OCI-LY7 (cell line): ENCODE measurements around the gene APBA1. TPM values are rescaled to one million over a fixed set of nuclear protein-coding genes. Genes with fewer than 3 reads are reported as not detected.

ENCODE experiments used
- BruUV-seq: library from RNA; stranded (reverse); fragments of 400-500 nt; replicated peaks from 2 replicates; lab custom pipeline; 2021; lab: Mats Ljungman, UMichigan
- CTCF ChIA-PET: fragments of 300-600 bp; sonication (Branson Sonifier 250); formaldehyde crosslinking; loops from one replicate; lab custom pipeline; 2022; ENCODE audit warnings: antibody characterized with exemption; ENCODE audit not compliant: unreplicated experiment; lab: Charles Lee
- POLR2A ChIA-PET: fragments of 300-600 bp; sonication (Branson Sonifier 250); formaldehyde crosslinking; loops from one replicate; lab custom pipeline; 2022; ENCODE audit warnings: antibody characterized with exemption; lab: Charles Lee
- DNase-seq: peaks from one replicate; pipeline ENCODE4 v3.0.0-alpha.2; 2015; ENCODE audit warnings: low spot score
- H2AFZ ChIP-seq: fragments of 200-600 bp; sonication (generic), shearing (Covaris generic); 2 replicates; pipeline ENCODE4 v1.6.1; 2014; ENCODE audit warnings: mild to moderate bottlenecking, antibody characterized with exemption, low read length, moderate library complexity
- H3K27ac ChIP-seq: fragments of 200-600 bp; sonication (generic); 2 replicates; pipeline ENCODE4 v1.5.1; 2014; ENCODE audit warnings: mixed run types, low read depth, mild to moderate bottlenecking, moderate library complexity, low read length, inconsistent platforms; ENCODE audit not compliant: poor library complexity, severe bottlenecking
- H3K36me3 ChIP-seq: fragments of 200-600 bp; sonication (generic); 2 replicates; pipeline ENCODE4 v1.6.1; 2014; ENCODE audit warnings: mild to moderate bottlenecking, antibody characterized with exemption, low read length, moderate library complexity, mixed read lengths; ENCODE audit not compliant: insufficient read depth
- H3K4me1 ChIP-seq: fragments of 200-600 bp; sonication (generic); 2 replicates; pipeline ENCODE4 v1.5.1; 2014; ENCODE audit warnings: mild to moderate bottlenecking, low read length; ENCODE audit not compliant: insufficient read depth, poor library complexity, severe bottlenecking
- H3K4me2 ChIP-seq: fragments of 200-600 bp; sonication (generic); 2 replicates; pipeline ENCODE4 v1.6.1; 2014; ENCODE audit warnings: mild to moderate bottlenecking, low read length
- H3K4me3 ChIP-seq: fragments of 200-600 bp; sonication (generic); 2 replicates; pipeline ENCODE4 v1.5.1; 2014; ENCODE audit warnings: mild to moderate bottlenecking, low read depth, low read length; ENCODE audit not compliant: poor library complexity, severe bottlenecking
- H3K79me2 ChIP-seq: fragments of 200-600 bp; sonication (generic); 2 replicates; pipeline ENCODE4 v1.6.1; 2016; ENCODE audit warnings: low read depth, mild to moderate bottlenecking, low read length, moderate library complexity, mixed read lengths; ENCODE audit not compliant: insufficient read depth
- H3K9me2 ChIP-seq: fragments of 200-600 bp; sonication (generic); 2 replicates; pipeline ENCODE4 v1.6.1; 2016; ENCODE audit warnings: mild to moderate bottlenecking, low read length, mixed read lengths; ENCODE audit not compliant: insufficient read depth
- H3K9me3 ChIP-seq: fragments of 200-600 bp; sonication (generic); 2 replicates; pipeline ENCODE4 v1.6.1; 2014; ENCODE audit warnings: mild to moderate bottlenecking, mixed run types, low read length, mixed read lengths
- H4K20me1 ChIP-seq: fragments of 200-600 bp; sonication (generic); 2 replicates; pipeline ENCODE4 v1.6.1; 2014; ENCODE audit warnings: mild to moderate bottlenecking, antibody characterized with exemption, low read length, moderate library complexity, mixed read lengths; ENCODE audit not compliant: insufficient read depth
- CTCF ChIP-seq: fragments of 200-600 bp; sonication (generic); conservative IDR thresholded peaks from 2 replicates; pipeline ENCODE4 v1.5.1; 2014; ENCODE audit warnings: mild to moderate bottlenecking, antibody characterized with exemption, low read length, moderate library complexity, mixed read lengths
- EZH2phosphoT487 ChIP-seq: fragments of 200-600 bp; sonication (generic); IDR thresholded peaks from 2 replicates; pipeline ENCODE4 v1.6.1; 2018; ENCODE audit warnings: low read depth, borderline replicate concordance, mild to moderate bottlenecking, mixed run types, antibody characterized with exemption, low read length, moderate library complexity, mixed read lengths
- intact Hi-C: fragments of 100-400 bp; cut with micrococcal nuclease; formaldehyde crosslinking; loops from one replicate; pipeline ENCODE4 v1.10.0; 2022; ENCODE audit not compliant: unreplicated experiment
- total RNA-seq, 2 experiments: library from RNA; depleted of rRNA in 1 of 2; stranded (reverse); fragments of >200 nt in 1 of 2; shearing (Covaris generic) in 1 of 2; gene quantifications; 2 replicates each; pipeline ENCODE4 v1.2.3, GENCODE V29; 2014 to 2022

Gene APBA1
- total RNA-seq, 2 experiments from 2014 or later = not detected

GRCh38 chr9:69446496-69446895 lies 225.7 kb downstream of the APBA1 start:
- intact Hi-C loops = no loop called here
- Histone ChIP-seq H2AFZ (no peak overlapping the region), H3K9me2 (no peaks in the 10 kb centered on the region), H3K79me2 (no peaks in the 10 kb centered on the region), H3K27ac (no peak overlapping the region), H3K4me1 (no peaks in the 10 kb centered on the region), H3K36me3 (no peaks in the 10 kb centered on the region), H4K20me1 (no peaks in the 10 kb centered on the region), H3K4me3 (no peak overlapping the region), H3K9me3 (no peaks in the 10 kb centered on the region), H3K4me2 (no peak overlapping the region)
- DNase-seq = no peak
- BruUV-seq = no TSS peak
- POLR2A ChIA-PET = no interaction called here
- TF ChIP-seq CTCF = no peak
- TF ChIP-seq EZH2phosphoT487 = no peak
- CTCF ChIA-PET = no interaction called here

- Histone ChIP-seq H3K4me2 (no peak overlapping the region), H2AFZ (no peak overlapping the region), H3K4me3 (no peak overlapping the region), H3K9me3 (no peaks in the 10 kb centered on the region), H3K27ac (no peak overlapping the region), H3K4me1 (no peaks in the 10 kb centered on the region), H3K79me2 (no peaks in the 10 kb centered on the region), H3K36me3 (no peaks in the 10 kb centered on the region), H3K9me2 (no peaks in the 10 kb centered on the region), H4K20me1 (no peaks in the 10 kb centered on the region)
- intact Hi-C loops = no loop called here
- no TSS peak for BruUV-seq
- POLR2A ChIA-PET = no interaction called here
- TF ChIP-seq EZH2phosphoT487 = no peak
- TF ChIP-seq CTCF = no peak
- DNase-seq = no peak
- CTCF ChIA-PET = no interaction called here
Observed at GRCh38 chr9:69445251-69445650, 226.9 kb downstream of the APBA1 start.

- no peaks in the 10 kb centered on the region for H3K9me3 ChIP-seq
- intact Hi-C loops = no loop called here
- no peak overlapping the region for H3K4me2 ChIP-seq
- H3K27ac ChIP-seq = no peak overlapping the region
- no TSS peak for BruUV-seq
- no peaks in the 10 kb centered on the region for H3K79me2 ChIP-seq
- POLR2A ChIA-PET = no interaction called here
- CTCF ChIA-PET = no interaction called here
- H3K36me3 ChIP-seq = no peaks in the 10 kb centered on the region
- no peaks in the 10 kb centered on the region for H4K20me1 ChIP-seq
- H3K9me2 ChIP-seq = no peaks in the 10 kb centered on the region
- H3K4me3 ChIP-seq = no peak overlapping the region
- H2AFZ ChIP-seq = no peak overlapping the region
- H3K4me1 ChIP-seq = no peaks in the 10 kb centered on the region
- DNase-seq = no peak
- TF ChIP-seq CTCF (no peak), EZH2phosphoT487 (no peak)
Observed at GRCh38 chr9:69444791-69445190, 227.4 kb downstream of the APBA1 start.
